Fibroblast of lung (primary cell): ENCODE data around the gene PHF8. TPM values are rescaled to one million over a fixed set of nuclear protein-coding genes. Genes with fewer than 3 reads are reported as not detected.
A peak's percentile ranks its signal among the peaks of the same experiment; 100 is the strongest.

Experiments
- DNase-seq, 2 donors: peaks; one replicate each; pipeline versions ENCODE4 v3.0.0 to v3.0.0-alpha.2; 2010; ENCODE audit warnings: low read depth in 2 of 2
- H2AFZ ChIP-seq: 2 replicates; pipeline ENCODE4 v1.5.1; 2012; ENCODE audit warnings: low read length, control low read depth, inconsistent platforms
- H3K27ac ChIP-seq: 2 replicates; pipeline ENCODE4 v1.5.1; 2011; ENCODE audit warnings: low read length, control low read depth; ENCODE audit not compliant: insufficient read depth
- H3K27me3 ChIP-seq: 2 replicates; pipeline ENCODE4 v1.5.1; 2011; ENCODE audit warnings: mild to moderate bottlenecking, low read length; ENCODE audit not compliant: control insufficient read depth, insufficient read depth
- H3K36me3 ChIP-seq: 2 replicates; pipeline ENCODE4 v1.5.1; 2011; ENCODE audit warnings: low read length; ENCODE audit not compliant: control insufficient read depth, insufficient read depth
- H3K4me1 ChIP-seq: 2 replicates; pipeline ENCODE4 v1.5.1; 2011; ENCODE audit warnings: low read length; ENCODE audit not compliant: control insufficient read depth, insufficient read depth; ENCODE audit errors: extremely low read depth
- H3K4me2 ChIP-seq: 2 replicates; pipeline ENCODE4 v1.5.1; 2011; ENCODE audit warnings: low read length, control low read depth; ENCODE audit not compliant: insufficient read depth; ENCODE audit errors: extremely low read depth
- H3K4me3 ChIP-seq, 4 experiments: fragments of 200-600 bp in 1 of 4; sonication (generic) in 1 of 4; replicated peaks in 1 of 4; 2 replicates each; pipeline ENCODE4 v1.5.1; 2011 to 2016; ENCODE audit warnings: low read length in 4 of 4, low read depth in 3 of 4, mild to moderate bottlenecking in 3 of 4, control low read depth in 2 of 4, inconsistent platforms in 1 of 4, mixed read lengths in 1 of 4; ENCODE audit not compliant: insufficient read depth in 1 of 4; ENCODE audit errors: control extremely low read depth in 1 of 4
- H3K79me2 ChIP-seq: 2 replicates; pipeline ENCODE4 v1.5.1; 2012; ENCODE audit warnings: mild to moderate bottlenecking, low read length, inconsistent platforms; ENCODE audit not compliant: control insufficient read depth, insufficient read depth
- H3K9ac ChIP-seq: 2 replicates; pipeline ENCODE4 v1.5.1; 2011; ENCODE audit warnings: mild to moderate bottlenecking, low read length, control low read depth; ENCODE audit not compliant: insufficient read depth
- H3K9me3 ChIP-seq: 2 replicates; pipeline ENCODE4 v1.5.1; 2012; ENCODE audit warnings: low read depth, low read length; ENCODE audit not compliant: control insufficient read depth, insufficient read depth
- H4K20me1 ChIP-seq: 2 replicates; pipeline ENCODE4 v1.5.1; 2011; ENCODE audit warnings: low read length; ENCODE audit not compliant: control insufficient read depth, insufficient read depth; ENCODE audit errors: extremely low read depth
- EZH2 ChIP-seq: IDR thresholded peaks from 2 replicates; pipeline ENCODE4 v1.5.1; 2012; ENCODE audit warnings: low read length, control low read depth, mild to moderate bottlenecking; ENCODE audit errors: missing control alignments
- polyA plus RNA-seq, 2 donors: library from polyadenylated mRNA; depleted of rRNA in 1 of 2; stranded (reverse) in 1 of 2; unstranded in 1 of 2; fragments of >200 nt; gene quantifications; 2 replicates each; pipeline ENCODE4 v1.2.1, GENCODE V29; 2011 to 2012; ENCODE audit warnings: missing spikeins in 1 of 2
- total RNA-seq: library from RNA; depleted of rRNA; stranded (reverse); fragments of >200 nt; gene quantifications from 2 replicates; pipeline ENCODE4 v1.2.1, GENCODE V29; 2014
- TF ChIP-seq, protein P1 (sequence below), 2 donors: IDR thresholded peaks in 1 of 2; conservative IDR thresholded peaks in 1 of 2; 1 replicate in 1 of 2; 2 replicates in 1 of 2; pipeline ENCODE4 v1.5.1; 2011 to 2012; ENCODE audit warnings: low read length in 2 of 2, control low read depth in 1 of 2, inconsistent platforms in 1 of 2, low read depth in 1 of 2, mild to moderate bottlenecking in 1 of 2

PHF8 gene
- total and polyA plus RNA-seq, 2 donors (not counting 1 experiment from before 2014, with no cell fraction given): 7.8 to 16.7 TPM

DNA sequence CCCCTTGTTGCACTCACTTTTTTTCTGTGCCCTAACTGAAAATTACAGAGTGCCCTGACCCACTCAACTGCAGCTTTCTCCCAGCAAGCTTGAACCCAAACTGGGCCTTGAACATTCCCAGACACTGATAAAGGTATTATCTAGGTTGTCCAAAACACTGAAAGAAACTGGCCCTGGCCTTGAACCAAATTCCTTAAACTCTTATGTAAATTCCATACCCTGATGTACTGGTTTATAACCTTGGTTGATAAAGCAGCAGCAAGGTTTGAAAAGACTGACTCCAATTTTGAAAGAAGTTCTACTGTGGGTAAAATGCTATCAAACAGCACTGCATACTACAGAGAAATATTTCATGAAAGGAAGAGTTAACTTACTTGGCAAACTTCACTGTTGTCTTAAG, 125.6 kb downstream of the PHF8 start:
- no peaks in the 10 kb centered on the region for H4K20me1 ChIP-seq
- H3K79me2 ChIP-seq: no peaks in the 10 kb centered on the region
- H3K4me2 ChIP-seq: no peak overlapping the region
- H2AFZ ChIP-seq: no peak overlapping the region
- H3K9me3 ChIP-seq: no peaks in the 10 kb centered on the region
- no peaks in the 10 kb centered on the region for H3K4me1 ChIP-seq
- no peak overlapping the region for H3K27ac ChIP-seq
- no peaks in the 10 kb centered on the region for H3K27me3 ChIP-seq
- TF ChIP-seq EZH2: no peak
- H3K36me3 ChIP-seq: no peaks in the 10 kb centered on the region
- no peak overlapping the region for H3K4me3 ChIP-seq
- peak in 1 of 2 donors; percentile 15 for DNase-seq
- H3K9ac ChIP-seq: no peak overlapping the region

DNA sequence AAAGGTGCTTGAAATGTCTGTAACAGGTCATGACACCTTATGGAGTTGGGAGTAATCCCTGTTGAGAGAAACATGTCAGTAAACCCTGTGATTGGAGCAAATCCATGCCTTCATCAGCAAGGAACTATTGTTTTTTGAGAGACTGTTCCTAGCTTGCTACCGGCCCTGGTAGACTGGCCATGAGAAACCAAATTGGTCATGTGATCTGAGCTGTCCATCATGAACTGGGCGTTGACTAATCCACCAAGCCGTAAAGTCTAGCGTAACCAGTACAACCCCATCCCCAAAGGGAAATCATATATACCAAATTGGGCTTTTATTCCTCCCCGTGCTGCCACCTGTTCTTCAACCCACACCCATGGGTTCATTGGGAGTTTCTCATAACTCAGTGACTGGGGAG, 143.7 kb downstream of the PHF8 start:
- Histone ChIP-seq H3K9ac (no peak overlapping the region), H4K20me1 (no peaks in the 10 kb centered on the region), H3K4me2 (no peak overlapping the region), H3K4me3 (no peak overlapping the region), H3K9me3 (no peaks in the 10 kb centered on the region), H3K27me3 (no peaks in the 10 kb centered on the region), H2AFZ (no peak overlapping the region), H3K79me2 (no peaks in the 10 kb centered on the region), H3K4me1 (no peaks in the 10 kb centered on the region), H3K27ac (no peak overlapping the region), H3K36me3 (no peaks in the 10 kb centered on the region)
- no peak for DNase-seq
- TF ChIP-seq EZH2: no peak
- TF ChIP-seq, protein P1, sequence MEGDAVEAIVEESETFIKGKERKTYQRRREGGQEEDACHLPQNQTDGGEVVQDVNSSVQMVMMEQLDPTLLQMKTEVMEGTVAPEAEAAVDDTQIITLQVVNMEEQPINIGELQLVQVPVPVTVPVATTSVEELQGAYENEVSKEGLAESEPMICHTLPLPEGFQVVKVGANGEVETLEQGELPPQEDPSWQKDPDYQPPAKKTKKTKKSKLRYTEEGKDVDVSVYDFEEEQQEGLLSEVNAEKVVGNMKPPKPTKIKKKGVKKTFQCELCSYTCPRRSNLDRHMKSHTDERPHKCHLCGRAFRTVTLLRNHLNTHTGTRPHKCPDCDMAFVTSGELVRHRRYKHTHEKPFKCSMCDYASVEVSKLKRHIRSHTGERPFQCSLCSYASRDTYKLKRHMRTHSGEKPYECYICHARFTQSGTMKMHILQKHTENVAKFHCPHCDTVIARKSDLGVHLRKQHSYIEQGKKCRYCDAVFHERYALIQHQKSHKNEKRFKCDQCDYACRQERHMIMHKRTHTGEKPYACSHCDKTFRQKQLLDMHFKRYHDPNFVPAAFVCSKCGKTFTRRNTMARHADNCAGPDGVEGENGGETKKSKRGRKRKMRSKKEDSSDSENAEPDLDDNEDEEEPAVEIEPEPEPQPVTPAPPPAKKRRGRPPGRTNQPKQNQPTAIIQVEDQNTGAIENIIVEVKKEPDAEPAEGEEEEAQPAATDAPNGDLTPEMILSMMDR (conservative IDR thresholded peaks at IDR 0.05 in 1 of 2, IDR thresholded peaks at IDR 0.05 in 1 of 2; ENCODE audit: low read depth in 1 of 2, low read length in 2 of 2): no peak

DNA sequence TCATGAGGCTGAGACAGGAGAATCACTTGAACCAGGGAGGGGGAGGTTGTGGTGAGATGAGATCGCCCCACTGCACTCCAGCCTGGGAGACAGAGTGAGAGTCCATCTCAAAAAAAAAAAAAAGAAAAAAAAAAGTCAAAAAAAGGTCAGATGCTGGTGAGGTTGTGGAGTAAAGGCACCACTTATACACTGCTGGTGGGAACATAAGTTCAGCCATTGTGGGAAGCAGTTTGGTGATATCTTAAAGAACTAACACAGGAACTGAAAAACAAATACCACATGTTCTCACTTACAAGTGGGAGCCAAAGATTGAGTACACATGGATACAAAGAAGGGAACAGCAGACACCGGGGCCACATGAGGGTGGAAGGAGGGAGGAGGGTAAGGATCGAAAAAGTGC, 149.0 kb downstream of the PHF8 start:
- Histone ChIP-seq H2AFZ (no peak overlapping the region), H3K4me2 (no peak overlapping the region), H3K79me2 (no peaks in the 10 kb centered on the region), H3K9me3 (no peaks in the 10 kb centered on the region), H3K4me3 (no peak overlapping the region), H3K27ac (no peak overlapping the region), H3K9ac (no peak overlapping the region), H4K20me1 (no peaks in the 10 kb centered on the region), H3K36me3 (no peaks in the 10 kb centered on the region), H3K27me3 (no peaks in the 10 kb centered on the region), H3K4me1 (no peaks in the 10 kb centered on the region)
- TF ChIP-seq, protein P1 (conservative IDR thresholded peaks at IDR 0.05 in 1 of 2, IDR thresholded peaks at IDR 0.05 in 1 of 2; ENCODE audit: low read depth in 1 of 2, low read length in 2 of 2): no peak
- no peak for TF ChIP-seq EZH2
- DNase-seq: no peak

Other genes starting within 250 kb of the PHF8 start
- gene FAM120C, start 138.8 kb upstream of the PHF8 start, total RNA-seq: 4.6 and 6.9 TPM in 2 replicates
- gene FAM120C, start 138.8 kb upstream of the PHF8 start, polyA plus RNA-seq: 4.7 and 4.8 TPM in 2 replicates